IPS-20b (cell line): ENCODE data around the gene ZNRF2.

Experiments
- H3K27ac ChIP-seq: one replicate; pipeline ENCODE4 v1.5.1; 2013; ENCODE audit warnings: low read length
- H3K27me3 ChIP-seq: 2 replicates; pipeline ENCODE4 v1.6.1; 2013; ENCODE audit warnings: mild to moderate bottlenecking, low read length, inconsistent platforms; ENCODE audit not compliant: insufficient read depth
- H3K36me3 ChIP-seq: 2 replicates; pipeline ENCODE4 v1.6.1; 2013; ENCODE audit warnings: low read depth, mild to moderate bottlenecking, inconsistent platforms, low read length, moderate library complexity; ENCODE audit not compliant: insufficient read depth
- H3K4me1 ChIP-seq: 2 replicates; pipeline ENCODE4 v1.6.1; 2013; ENCODE audit warnings: mild to moderate bottlenecking, control low read depth, inconsistent platforms, low read length, moderate library complexity; ENCODE audit not compliant: insufficient read depth
- H3K4me3 ChIP-seq: 2 replicates; pipeline ENCODE4 v1.5.1; 2013; ENCODE audit warnings: mild to moderate bottlenecking, low read length, inconsistent platforms
- H3K9ac ChIP-seq: 2 replicates; pipeline ENCODE4 v1.6.1; 2013; ENCODE audit warnings: low read depth, mild to moderate bottlenecking, inconsistent platforms, low read length, moderate library complexity
- H3K9me3 ChIP-seq: 2 replicates; pipeline ENCODE4 v1.6.1; 2013; ENCODE audit warnings: mild to moderate bottlenecking, low read depth, low read length, inconsistent platforms; ENCODE audit not compliant: insufficient read depth

ZNRF2 gene

GRCh38 chr7:30403477-30403876, 119.1 kb downstream of the ZNRF2 start:
- Histone ChIP-seq H3K36me3 (no peaks in the 10 kb centered on the region), H3K27ac (no peak overlapping the region), H3K9me3 (no peaks in the 10 kb centered on the region), H3K4me3 (no peak overlapping the region), H3K4me1 (no peaks in the 10 kb centered on the region), H3K27me3 (no peaks in the 10 kb centered on the region), H3K9ac (no peak overlapping the region)

DNA sequence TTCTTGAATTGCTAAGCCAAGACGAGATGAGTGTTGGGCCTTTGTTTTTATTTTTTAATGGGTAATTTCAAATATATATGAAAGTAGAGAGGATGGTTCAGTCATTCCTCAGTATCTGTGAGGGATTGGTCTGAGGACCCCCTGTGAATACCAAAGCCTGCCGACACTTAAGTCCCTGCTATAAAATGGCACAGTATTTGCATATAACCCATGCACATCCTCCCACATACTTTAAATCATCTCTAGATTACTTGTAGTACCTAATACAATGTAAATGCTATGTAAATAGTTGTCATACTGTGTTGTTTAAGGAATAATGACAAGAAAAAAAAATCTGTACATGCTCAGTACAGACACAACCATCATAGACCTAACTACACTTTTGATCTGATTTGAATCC, 120.8 kb downstream of the ZNRF2 start:
- Histone ChIP-seq H3K4me1 (no peaks in the 10 kb centered on the region), H3K9ac (no peak overlapping the region), H3K36me3 (no peaks in the 10 kb centered on the region), H3K4me3 (no peak overlapping the region), H3K27me3 (no peaks in the 10 kb centered on the region), H3K9me3 (no peaks in the 10 kb centered on the region), H3K27ac (no peak overlapping the region)

- Histone ChIP-seq H3K4me3 (no peak overlapping the region), H3K4me1 (no peaks in the 10 kb centered on the region), H3K27me3 (no peaks in the 10 kb centered on the region), H3K27ac (no peak overlapping the region), H3K9me3 (no peaks in the 10 kb centered on the region), H3K9ac (no peak overlapping the region), H3K36me3 (no peaks in the 10 kb centered on the region)
Measured at GRCh38 chr7:30406664-30407425, 122.4 kb downstream of the ZNRF2 start.

DNA sequence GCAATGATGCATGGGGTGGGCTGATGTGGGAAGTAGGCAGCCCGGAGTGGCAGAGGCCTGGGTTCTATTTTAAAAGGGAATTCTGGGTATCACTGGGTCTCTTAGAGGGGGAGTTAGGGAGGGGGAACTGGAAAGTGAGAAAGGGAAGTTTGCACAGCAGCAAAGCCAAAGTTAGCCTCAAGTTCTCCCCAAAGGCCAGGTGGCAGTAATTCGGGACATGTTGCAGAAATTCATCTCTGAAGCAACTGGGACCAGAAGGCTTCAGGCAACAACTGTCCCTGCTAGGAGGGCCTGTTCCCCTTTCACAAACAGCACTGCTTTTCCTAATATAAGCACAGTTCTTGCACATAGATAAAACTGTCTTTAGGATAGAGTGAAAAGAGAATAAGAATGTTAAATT, 126.8 kb downstream of the ZNRF2 start:
- H3K27me3 ChIP-seq, result no peaks in the 10 kb centered on the region
- no peak overlapping the region for H3K4me3 ChIP-seq
- no peaks in the 10 kb centered on the region for H3K4me1 ChIP-seq
- H3K9me3 ChIP-seq, result peaks cover 12% of the 10 kb centered on the region
- no peak overlapping the region for H3K27ac ChIP-seq
- H3K9ac ChIP-seq, result no peak overlapping the region
- H3K36me3 ChIP-seq, result no peaks in the 10 kb centered on the region; the same call in 1 of the 2 replicates

GRCh38 chr7:30411897-30412296, 127.5 kb downstream of the ZNRF2 start:
- no peak overlapping the region for H3K4me3 ChIP-seq
- H3K4me1 ChIP-seq, result no peaks in the 10 kb centered on the region
- H3K27me3 ChIP-seq, result no peaks in the 10 kb centered on the region
- H3K9ac ChIP-seq, result no peak overlapping the region
- H3K27ac ChIP-seq, result no peak overlapping the region
- H3K9me3 ChIP-seq, result peaks cover 12% of the 10 kb centered on the region
- no peaks in the 10 kb centered on the region; the same call in 1 of the 2 replicates for H3K36me3 ChIP-seq

DNA sequence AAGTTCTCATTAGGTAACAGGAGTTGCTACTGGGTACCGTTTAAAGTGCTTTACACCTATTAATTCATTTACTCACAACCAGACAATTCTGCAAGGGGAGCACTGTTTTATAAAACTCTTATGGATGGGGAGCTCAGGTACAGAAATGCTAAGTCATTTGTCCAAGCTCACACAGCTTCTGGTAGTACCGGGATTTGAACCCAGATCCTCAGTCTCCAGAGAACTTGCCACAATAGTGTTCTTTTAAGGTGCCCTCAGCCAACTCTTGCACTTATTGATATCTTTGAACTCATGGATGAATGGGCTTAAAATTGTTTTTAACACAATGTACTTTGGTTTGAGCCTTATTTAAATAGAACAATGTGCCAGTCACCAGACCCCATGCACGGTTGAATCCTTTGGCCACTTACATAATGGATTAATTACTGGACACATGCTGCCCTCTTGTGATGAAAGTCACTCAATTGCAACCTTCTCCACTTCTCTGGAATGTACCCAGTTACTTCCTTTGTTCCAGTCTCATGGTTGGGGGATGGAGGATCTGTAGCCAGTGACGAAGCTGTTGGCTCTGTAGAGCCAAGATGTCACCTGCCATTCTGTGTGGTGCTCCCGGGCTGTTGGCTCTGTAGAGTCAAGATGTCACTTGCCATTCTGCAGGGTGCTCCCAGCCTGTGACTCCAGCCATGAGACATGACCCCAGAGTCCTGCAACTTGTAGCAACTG, 128.5 kb downstream of the ZNRF2 start:
- Histone ChIP-seq H3K27ac (no peak overlapping the region), H3K4me1 (no peaks in the 10 kb centered on the region), H3K9ac (peak overlapping the region; percentile 37; the same call in 1 of the 2 replicates), H3K9me3 (peaks cover 12% of the 10 kb centered on the region), H3K4me3 (no peak overlapping the region), H3K27me3 (no peaks in the 10 kb centered on the region), H3K36me3 (no peaks in the 10 kb centered on the region; the same call in 1 of the 2 replicates)

GRCh38 chr7:30413864-30414263, 129.5 kb downstream of the ZNRF2 start:
- no peak overlapping the region for H3K27ac ChIP-seq
- no peaks in the 10 kb centered on the region; the same call in 1 of the 2 replicates for H3K36me3 ChIP-seq
- no peak overlapping the region for H3K4me3 ChIP-seq
- no peaks in the 10 kb centered on the region for H3K4me1 ChIP-seq
- no peaks in the 10 kb centered on the region for H3K27me3 ChIP-seq
- H3K9me3 ChIP-seq, result peaks cover 12% of the 10 kb centered on the region
- H3K9ac ChIP-seq, result no peak overlapping the region
